Testis (tissue), 2 donors: ENCODE data around the gene RFX1.

ENCODE experiments used
- CTCF ChIP-seq, 3 experiments: fragments of 450-650 bp in 2 of 3; fragments of 200-600 bp in 1 of 3; sonication (generic) in 1 of 3; IDR thresholded peaks; one replicate each; pipeline ENCODE4 v1.5.1; 2016 to 2019; ENCODE audit warnings: antibody characterized with exemption in 3 of 3, mild to moderate bottlenecking in 2 of 3, moderate library complexity in 1 of 3
- POLR2A ChIP-seq: fragments of 450-650 bp; IDR thresholded peaks from one replicate; pipeline ENCODE4 v1.6.1; 2017; ENCODE audit warnings: antibody characterized with exemption, mild to moderate bottlenecking, moderate library complexity

- TF ChIP-seq POLR2A (no peak), CTCF (IDR thresholded peaks at IDR 0.05) (no peak)
Observed at GRCh38 chr19:13951799-13952153, 54.3 kb downstream of the RFX1 start.
